ENCODE results near the gene ST6GALNAC5.

The ST6GALNAC5 gene

GRCh38 chr1:77081834-77082233 lies 214.6 kb downstream of the ST6GALNAC5 start:
- DNase-seq (ENCODE audit: low read depth), result no peak
- no peak for TF ChIP-seq MYC (IDR thresholded peaks at IDR 0.05; ENCODE audit: low read depth, low read length)
- no peak for TF ChIP-seq POLR2A (IDR thresholded peaks at IDR 0.05; ENCODE audit: extremely low read depth, insufficient read length)
- no peak for TF ChIP-seq CTCF (IDR thresholded peaks at IDR 0.05; ENCODE audit: low read depth, low read length)
- TF ChIP-seq MAX (IDR thresholded peaks at IDR 0.05; ENCODE audit: low read depth, low read length), result no peak

GRCh38 chr1:77084457-77084856 lies 217.2 kb downstream of the ST6GALNAC5 start:
- no peak overlapping the region for H3K4me3 ChIP-seq (ENCODE audit: low read depth, low read length)
- no peak for DNase-seq (ENCODE audit: low read depth)
- TF ChIP-seq POLR2A (IDR thresholded peaks at IDR 0.05; ENCODE audit: extremely low read depth, insufficient read length) (no peak), MAX (IDR thresholded peaks at IDR 0.05; ENCODE audit: low read depth, low read length) (no peak), MYC (IDR thresholded peaks at IDR 0.05; ENCODE audit: low read depth, low read length) (no peak), CTCF (IDR thresholded peaks at IDR 0.05; ENCODE audit: low read depth, low read length) (no peak)

More at GRCh38 chr1:77081834-77082233, 214.6 kb downstream of the ST6GALNAC5 start:
- H3K4me3 ChIP-seq (ENCODE audit: low read depth, low read length), result no peak overlapping the region

- no peak for DNase-seq (ENCODE audit: low read depth)
- no peak for TF ChIP-seq POLR2A (IDR thresholded peaks at IDR 0.05; ENCODE audit: extremely low read depth, insufficient read length)
- no peak for TF ChIP-seq MAX (IDR thresholded peaks at IDR 0.05; ENCODE audit: low read depth, low read length)
- no peak for TF ChIP-seq CTCF (IDR thresholded peaks at IDR 0.05; ENCODE audit: low read depth, low read length)
- no peak overlapping the region for H3K4me3 ChIP-seq (ENCODE audit: low read depth, low read length)
Observed at GRCh38 chr1:77085109-77085508, 217.8 kb downstream of the ST6GALNAC5 start.

GRCh38 chr1:77089756-77090155 lies 222.5 kb downstream of the ST6GALNAC5 start:
- no peak for TF ChIP-seq POLR2A (IDR thresholded peaks at IDR 0.05; ENCODE audit: extremely low read depth, insufficient read length)
- TF ChIP-seq MAX (IDR thresholded peaks at IDR 0.05; ENCODE audit: low read depth, low read length), result no peak
- TF ChIP-seq MYC (IDR thresholded peaks at IDR 0.05; ENCODE audit: low read depth, low read length), result no peak
- TF ChIP-seq CTCF (IDR thresholded peaks at IDR 0.05; ENCODE audit: low read depth, low read length), result no peak
- no peak for DNase-seq (ENCODE audit: low read depth)

GRCh38 chr1:77095236-77095635 lies 228.0 kb downstream of the ST6GALNAC5 start:
- no peak overlapping the region for H3K4me3 ChIP-seq (ENCODE audit: low read depth, low read length)
- DNase-seq (ENCODE audit: low read depth), result no peak
- no peak for TF ChIP-seq CTCF (IDR thresholded peaks at IDR 0.05; ENCODE audit: low read depth, low read length)
- no peak for TF ChIP-seq MAX (IDR thresholded peaks at IDR 0.05; ENCODE audit: low read depth, low read length)
- TF ChIP-seq POLR2A (IDR thresholded peaks at IDR 0.05; ENCODE audit: extremely low read depth, insufficient read length), result no peak
- no peak for TF ChIP-seq MYC (IDR thresholded peaks at IDR 0.05; ENCODE audit: low read depth, low read length)

More at GRCh38 chr1:77089756-77090155, 222.5 kb downstream of the ST6GALNAC5 start:
- H3K4me3 ChIP-seq (ENCODE audit: low read depth, low read length), result no peak overlapping the region
